ENCODE results near the gene PFKFB2.

The PFKFB2 gene

DNA sequence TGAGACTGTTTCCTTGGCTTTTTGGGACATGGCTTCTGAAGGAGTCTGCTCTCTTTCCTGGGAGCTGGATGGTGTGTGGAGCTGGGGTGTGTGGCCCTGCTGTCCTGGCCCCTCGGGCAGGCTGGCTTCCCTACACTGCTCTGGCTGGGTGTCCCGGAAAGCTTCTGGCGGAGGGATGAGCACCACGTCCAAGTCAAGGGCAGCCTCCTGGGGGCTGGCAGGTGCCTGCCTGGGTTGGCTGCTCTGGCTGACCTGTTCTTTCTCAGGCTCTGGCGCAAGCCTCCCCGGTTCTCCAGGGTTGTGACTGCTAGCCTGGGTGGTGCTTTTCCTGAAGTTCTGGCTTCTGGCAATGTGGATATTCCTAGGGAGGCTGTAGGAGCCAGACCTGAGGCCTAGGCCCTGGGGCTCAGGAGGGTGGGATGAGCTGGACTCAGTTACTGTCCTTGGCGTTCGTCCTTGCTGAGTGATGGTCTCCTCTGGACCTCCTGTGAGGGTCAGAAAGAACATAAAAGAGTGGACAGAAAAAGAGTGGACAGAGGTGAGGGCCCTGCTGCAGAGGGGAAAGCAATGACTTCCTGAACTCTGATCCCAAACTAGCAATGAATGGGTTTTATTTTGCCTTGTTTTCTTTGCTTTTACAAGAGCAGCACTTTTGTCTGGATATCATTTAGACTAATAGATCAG lies 29.9 kb upstream of the PFKFB2 start:
- DNase-seq: no peak

DNA sequence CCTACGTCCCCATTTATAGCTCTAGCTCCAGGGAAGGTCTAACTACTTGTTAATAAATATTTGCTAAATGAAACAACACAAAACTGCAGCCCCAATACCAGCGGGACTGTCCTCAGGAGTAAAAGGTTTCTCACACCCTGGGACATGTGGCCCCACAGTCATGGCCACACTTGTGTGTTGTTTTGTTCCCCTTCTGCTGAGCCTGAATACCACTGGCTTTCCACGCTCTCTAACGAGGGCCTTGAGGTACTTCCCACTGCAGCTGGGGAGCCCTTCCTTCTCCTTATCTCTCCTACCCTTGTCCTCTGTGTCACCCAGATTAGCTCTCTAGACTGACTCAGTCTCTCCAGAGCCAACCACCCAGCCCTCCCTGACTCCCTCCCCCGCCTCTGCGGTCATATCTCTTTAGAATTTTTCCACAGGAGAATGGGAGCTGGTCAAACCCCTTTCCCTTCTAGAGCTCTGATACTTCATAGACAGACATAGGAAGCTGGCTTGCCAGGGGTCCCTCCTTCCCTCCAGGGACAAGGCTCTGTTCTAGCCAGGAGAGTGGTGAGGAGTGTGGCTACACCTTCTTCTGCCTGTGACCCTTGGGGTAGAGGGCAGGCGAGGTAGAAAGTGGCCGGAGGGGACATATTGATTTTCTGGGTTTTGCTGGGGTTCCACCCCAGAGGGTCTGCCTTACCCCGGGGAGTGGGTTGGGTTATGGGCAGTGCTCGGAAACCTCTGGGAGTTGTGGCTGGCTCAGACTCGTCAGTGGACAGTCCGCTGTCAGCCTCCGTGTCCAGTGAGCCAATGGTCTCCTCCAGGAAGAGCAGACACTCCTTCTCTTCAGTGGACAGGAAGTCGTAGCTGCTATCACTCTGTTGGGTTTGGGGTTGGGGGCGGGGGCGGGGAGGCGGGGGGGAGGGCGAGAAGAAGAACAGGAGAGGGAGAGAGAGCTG lies 28.6 kb upstream of the PFKFB2 start:
- DNase-seq: no peak

DNA sequence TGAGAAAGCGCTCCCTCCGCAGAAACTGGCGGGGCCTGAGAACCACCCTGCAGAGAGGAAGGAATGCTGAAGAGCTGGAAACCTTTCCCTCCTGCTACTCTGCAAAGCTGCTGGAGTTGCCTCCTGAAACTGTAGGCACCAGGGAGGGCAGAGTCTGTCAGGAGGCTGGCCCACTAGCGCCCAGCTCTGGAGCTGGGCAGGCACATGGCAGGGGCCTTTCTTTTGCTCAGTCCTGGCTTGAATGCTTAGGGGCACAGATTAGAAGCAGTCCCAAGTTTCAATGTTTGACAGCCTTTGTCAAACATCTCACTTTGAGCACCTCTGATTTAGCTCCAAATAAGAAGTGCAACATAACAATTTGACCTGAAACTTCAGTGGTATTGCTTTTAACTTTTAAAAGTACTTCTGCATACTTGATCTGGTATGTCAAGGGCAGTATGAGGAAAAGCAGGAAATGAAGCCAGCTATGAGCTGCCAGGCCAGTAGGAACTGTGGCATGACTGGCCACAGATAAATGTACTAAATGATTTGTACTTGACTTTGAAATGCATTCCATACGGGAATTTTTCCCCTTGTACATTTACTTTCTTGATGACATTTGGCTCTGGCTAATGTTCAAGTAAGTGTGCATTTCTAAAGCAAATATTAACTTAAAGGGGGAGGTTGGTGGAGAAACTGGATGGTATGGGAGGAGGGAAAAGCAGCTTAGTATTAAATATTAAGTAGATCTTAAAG lies 27.8 kb upstream of the PFKFB2 start:
- DNase-seq: no peak

DNA sequence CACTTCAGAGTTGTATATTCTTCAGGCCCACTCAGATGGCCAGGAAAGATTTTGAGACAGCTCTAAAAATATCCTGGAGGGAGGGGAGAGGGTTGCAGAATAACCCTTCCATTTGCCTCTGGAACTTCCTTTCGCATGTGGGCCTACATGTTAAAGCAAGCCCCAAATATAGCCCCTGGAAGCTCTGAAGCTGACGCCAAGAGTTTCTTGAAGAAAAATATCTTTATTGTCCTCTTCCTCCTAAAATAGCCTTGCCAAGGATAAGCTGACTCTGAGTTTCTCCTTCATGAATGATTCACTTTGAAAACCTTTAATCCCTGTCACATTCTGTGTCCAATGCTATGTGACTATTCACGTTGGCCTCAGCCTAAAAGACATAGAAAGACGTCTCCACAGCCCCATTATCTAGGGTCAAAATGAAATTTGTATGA lies 27.0 kb upstream of the PFKFB2 start:
- no peak for DNase-seq

DNA sequence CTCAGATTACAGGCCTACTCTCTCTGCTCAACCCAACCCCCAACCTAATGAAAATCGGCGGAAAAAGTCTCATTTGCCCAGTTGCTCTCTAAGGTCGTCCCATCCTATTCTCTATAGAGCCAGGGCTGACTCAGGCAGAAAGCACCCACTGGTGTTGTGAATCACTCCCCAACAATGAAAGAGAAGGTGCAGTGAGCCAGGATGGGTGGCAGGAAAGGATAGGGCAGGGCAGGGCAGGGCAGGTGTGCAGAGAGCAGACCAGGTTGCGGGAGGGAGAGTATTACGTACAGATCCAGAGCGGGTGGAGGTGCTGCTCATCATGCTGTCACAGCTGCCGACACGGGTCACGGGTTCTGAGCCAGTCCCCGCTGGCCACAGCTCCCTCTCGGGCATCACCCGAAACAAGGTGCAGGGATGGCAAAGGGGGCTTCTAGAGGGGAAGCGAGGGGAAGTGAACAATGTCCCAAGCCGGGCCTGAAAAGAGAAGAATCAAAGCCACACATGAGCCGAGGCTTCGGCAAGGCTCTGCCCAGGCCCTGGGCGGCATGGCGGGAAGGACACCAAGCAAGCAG lies 25.8 kb upstream of the PFKFB2 start:
- no peak for DNase-seq

DNA sequence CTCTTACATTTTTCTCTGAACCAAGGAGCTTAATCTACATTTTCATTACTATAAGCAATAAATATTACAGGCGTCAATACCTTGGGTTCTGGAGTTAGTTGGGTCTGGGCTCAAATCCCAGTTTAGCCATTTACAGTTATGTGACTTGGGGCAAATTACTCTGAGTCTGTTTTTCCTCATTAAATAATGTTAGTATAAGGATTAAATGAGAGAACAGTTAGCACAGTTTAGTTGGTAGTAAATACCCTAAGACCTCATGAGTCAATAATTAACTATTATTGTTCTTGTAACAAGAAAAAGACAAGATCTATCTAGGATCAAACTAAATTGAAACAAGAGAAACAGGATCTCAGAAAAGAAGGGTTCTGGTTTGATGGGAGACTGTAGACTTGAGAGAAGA lies 25.2 kb upstream of the PFKFB2 start:
- DNase-seq: no peak

DNA sequence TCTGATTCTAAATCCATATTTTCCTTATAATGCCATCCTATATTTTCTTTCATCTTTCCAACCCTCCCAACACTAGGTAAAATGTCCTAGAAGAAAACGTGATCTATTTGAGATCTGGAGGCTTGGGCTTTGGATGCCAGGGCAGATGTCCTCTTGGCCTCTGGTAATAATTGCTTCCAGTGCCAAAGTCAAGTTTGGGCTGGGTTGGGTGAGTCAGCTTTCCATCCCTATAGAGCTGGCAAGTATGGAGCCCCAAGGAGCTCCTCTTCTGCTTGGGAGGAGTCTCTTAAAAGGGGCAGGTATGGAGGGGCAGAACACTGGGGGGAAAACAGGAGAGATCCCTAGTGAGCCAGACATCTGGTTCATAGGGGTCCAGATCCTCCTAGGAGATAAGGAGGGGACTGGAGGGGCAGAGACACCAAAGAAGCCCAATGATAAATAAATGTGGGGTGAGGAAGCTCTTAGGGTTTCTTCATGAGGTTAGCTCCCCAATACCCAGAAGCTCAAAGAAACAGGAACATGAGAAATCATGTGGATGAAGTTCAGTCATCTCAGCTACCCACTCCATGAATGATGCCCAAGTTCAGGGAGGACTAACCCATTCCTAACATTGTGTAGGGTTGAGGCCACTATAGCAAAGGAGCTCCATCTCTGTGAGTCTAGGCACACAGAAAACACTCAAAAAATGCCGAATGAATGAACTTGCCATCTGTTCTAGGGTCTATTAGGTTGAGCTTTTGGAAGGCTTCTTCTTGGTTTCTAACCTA lies 24.0 kb upstream of the PFKFB2 start:
- DNase-seq: no peak

DNA sequence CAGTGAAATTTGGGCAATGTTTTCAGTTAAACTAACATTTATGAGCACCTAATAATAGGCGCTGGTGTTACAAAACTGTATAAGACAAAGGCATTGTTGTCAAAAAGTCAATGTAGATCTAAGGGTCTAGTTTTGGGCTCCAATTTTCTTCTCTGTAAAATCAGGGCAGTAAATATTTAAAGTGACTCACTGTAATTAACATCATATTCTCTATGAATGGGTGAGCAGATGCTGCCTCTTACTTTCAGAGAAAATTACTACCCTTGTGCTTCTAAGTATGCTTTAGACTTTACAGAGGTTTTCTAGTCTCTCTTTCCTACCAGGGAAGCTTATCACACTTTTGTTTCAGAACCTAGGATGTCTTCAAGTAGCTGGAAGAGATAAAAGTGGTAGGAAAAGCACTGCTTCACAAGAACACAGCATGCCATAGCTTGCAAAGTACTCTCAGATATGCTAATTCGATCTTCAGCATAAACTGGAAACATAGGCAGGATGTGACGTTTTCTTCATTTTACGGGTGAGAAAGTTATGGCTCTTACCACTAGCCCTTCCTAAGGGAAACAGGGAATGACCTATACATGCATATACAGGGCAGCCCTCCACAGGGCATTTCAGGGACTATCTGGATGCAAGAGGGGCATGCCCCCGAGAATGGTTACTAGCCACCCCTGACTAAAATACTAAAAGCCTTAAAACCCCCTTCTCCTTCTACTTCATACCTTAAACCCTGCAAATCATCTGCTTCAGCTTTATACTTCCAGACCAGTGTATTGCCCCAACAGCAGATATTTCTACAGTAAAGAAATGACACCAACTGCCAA lies 23.2 kb upstream of the PFKFB2 start:
- no peak for DNase-seq

DNA sequence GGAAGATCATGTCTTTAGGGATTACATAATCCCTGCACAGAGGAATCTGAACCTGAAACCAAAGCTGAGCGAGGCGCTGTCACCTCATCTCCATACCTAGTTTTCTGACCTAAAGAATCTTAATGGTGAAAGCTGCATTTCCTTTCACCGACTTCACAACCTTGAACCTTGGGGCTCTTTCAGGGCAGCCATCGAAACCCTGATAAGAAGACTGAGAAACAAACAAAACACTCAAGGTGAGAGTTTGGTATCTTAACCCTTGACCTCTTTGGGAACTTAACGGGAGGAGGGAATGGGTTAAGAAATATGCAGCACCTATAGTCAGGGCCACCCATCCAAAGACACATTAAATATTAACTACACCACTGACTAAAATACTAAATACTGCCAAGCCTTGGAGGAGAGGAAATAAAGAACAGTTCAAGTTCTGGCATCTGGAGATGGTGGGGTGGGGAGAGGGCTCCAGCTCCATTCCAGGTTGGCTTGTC lies 22.5 kb upstream of the PFKFB2 start:
- DNase-seq: no peak

DNA sequence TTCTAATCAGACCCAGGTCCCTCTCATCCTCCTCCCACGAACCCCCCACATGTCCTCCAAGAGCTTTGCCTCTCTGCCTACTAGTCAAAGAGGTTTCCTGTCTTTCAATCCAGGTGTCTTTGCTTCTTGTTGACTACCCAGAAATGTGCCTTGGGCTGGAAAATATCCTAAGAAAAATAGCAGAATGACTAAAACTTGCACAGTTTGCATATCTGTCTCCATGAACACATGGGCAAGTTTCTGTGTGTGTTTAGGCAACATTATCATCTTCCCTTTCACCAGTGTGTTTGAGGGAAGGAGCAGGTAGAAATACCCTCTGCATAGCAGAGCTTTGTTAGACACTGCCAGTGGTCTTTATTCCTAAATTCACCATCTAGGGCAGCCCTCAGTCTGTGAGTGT lies 22.1 kb upstream of the PFKFB2 start:
- no peak for DNase-seq

DNA sequence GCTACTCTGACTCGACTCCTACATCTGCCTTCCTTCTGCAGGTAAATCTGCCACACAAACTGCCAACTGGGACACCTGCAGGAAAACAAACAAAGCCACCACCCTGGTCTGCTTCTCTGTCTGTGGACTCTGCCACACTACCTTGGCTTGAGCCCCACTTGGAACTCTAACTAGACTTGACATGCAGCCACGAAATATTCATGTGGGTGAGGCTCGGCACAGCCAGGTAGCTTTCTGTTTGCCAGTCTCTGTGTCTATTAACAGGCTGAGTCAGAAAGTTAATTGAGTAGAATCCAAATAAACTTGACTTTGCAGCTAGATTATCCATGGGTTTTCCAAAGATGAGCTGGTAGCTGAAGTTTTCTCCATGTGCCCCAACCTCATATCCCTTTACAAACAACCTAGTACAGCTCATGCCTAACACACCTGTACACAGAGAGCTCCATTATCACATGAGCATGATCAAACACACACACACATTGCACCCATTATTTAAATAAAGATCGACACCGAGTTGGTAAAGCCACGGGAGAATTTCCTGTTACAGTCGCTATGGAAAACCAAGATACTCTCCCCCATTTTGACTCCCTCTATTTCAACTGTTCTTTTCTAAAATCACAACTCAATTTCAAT lies 21.3 kb upstream of the PFKFB2 start:
- no peak for DNase-seq

DNA sequence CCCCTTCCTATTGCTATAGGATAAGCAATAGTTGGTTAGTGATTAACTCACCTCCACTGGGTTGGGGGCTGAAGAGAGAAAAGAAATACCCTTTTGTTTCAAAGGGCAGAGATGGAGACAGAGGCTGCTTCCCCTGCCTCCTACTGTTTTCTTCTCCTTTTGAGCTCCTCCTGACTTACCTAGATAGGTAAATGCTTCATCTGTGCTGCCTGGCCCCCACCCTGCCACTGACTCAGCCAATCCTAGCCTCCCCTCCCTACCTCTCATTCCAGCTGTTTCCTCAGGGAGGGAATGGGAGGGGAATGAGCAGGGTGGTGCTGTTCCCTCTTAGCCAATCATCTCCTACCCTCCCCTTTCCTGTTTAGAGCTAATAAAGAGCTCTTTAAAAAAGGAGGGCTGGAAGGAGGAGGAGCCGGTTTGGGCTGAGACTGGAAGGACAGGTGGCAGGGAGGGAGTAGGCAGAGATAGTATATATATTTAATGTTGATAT lies 20.5 kb upstream of the PFKFB2 start, which contains the start of gene C1orf116:
TSS of gene C1orf116 (minus strand) at position 229 of the 490 bp plus-strand sequence. CDS start 5,158 bp downstream, outside the sequence.
- DNase-seq: no peak

DNA sequence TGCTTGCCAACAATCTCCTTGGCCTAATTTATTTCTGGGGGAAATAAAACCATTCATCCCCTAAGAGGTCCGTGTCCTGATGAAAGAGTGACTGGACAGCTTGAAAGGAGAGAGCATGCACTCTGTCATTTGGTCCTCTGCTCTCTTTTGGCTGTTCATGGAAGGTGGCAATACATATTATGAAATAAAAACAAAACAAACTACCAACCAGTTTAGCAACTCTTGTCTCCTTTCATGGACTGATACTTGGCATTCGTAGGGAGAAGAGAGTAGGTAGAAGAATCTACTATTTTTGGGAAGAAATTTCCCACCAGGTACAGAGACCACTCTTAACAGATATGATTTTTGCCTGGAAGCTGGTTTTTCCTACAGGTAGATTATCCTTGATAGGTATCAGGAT lies 19.8 kb upstream of the PFKFB2 start:
- no peak for DNase-seq

DNA sequence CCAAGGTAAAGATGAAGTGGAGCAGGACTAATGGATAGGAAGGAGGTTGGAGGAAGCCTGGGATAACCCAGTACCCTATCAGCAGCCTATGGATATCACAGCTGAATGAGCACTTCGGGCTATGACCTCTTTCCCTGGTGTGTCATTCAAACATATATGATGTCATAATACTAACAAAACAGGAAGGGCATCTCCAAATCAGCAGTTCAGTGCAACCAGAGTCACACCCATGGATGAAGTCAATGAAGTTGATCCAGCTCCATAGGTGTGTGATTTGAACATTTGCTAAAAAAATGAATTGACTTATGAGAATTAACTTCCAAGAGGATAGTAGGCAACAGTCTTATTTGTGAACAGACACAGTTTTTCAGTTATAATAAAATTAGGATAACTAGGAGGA lies 18.9 kb upstream of the PFKFB2 start:
- DNase-seq: no peak

DNA sequence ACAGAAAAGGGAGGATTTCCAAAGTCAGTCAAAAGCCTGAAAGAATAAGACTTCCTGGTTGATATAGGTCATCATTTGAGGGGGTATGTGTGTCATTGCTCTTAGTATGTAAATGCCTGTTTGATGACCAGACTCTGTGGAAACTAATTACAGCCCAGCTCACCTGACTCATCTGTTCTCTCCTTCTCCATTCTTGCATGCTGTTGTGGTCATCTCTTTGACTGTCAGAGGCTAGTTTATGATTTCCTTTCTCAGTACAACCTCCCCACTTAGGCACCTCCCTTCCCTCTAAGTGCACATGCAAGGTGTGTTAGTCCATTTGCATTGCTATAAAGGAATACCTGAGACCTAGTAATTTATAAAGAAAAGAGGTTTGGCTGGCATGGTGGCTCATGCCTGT lies 18.1 kb upstream of the PFKFB2 start:
- DNase-seq: no peak

DNA sequence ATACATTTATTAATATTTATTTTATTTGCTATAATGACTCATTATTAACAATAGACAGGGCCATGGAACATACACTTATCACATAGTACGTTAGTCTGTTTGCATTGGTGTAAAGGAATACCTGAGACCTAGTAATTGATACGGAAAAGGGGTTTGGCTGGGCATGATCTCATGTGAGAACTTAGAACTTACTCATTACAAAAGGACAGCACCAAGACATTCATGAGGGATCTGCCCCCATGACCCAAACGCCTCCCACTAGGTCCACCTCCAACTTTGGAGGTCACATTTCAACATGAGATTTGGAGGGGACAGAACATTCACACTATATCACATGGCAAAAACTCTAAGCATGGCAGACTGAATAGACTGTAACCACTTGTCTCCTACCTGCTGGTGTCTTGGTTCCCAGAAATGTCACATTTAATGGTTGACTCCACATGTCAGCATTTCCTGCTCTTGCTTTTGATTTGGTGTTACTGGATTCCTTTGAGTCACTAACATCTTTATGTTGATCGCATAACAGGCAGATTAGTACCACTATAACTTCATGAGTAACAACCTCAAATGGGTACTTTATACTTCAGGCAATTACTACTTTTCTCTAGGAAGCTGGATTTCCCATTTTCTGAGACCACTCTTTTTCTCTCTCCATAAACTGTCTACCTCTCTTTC lies 17.1 kb upstream of the PFKFB2 start:
- no peak for DNase-seq

DNA sequence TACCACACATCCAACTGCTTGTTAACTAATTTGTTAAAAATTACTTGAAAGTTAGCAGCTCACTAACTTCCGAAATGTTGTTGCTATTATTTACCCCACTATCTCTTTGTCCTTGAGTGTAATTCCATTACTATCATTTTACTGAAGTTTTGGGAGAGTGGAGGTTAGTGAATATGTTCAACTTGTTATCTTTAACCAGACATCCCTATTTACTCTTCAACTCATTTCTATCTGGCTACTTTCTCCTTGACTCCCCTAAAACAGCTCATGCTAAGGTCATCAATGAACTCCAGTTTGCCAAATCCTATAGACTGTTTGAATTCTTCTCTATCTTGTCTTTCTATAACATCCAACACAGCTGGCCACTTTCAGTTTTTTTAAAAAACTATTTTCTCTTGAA lies 16.2 kb upstream of the PFKFB2 start:
- no peak for DNase-seq

DNA sequence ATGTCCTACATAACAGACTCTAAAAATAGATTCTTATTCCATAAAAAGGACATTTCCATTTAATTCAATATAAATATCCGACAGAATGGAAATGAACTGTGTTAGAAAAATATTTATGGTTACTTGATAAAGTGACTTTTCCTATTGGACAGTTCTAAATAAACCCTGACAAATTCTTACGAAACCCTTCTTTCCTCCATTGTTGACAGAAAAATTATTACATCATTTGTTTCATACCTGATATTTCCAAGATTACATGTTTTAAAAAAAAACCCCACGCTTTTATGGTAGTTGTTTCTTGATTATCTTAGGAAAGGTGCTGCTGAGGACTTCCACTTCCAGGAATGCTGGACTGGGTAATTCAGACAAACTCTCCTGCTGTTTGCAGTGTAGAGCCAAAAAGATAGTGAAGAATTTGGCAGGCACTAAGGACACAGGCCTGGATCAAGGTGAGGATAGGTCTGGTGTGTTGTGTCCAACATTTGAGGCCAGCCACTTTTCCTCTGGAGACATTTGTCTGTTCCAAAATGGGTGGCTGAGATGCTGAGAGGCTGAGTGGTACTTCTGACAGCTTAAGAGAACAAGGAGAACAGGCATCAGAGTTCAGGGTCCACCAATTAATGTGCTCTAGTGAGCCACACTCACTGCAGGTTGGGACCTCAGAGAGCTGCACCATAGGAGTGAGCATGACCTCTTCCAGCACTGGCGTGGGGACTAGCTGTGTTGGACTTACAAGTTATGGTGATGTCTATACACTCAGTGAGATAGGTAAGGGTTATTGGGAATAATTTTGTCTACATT lies 13.5 kb upstream of the PFKFB2 start:
- DNase-seq: no peak

DNA sequence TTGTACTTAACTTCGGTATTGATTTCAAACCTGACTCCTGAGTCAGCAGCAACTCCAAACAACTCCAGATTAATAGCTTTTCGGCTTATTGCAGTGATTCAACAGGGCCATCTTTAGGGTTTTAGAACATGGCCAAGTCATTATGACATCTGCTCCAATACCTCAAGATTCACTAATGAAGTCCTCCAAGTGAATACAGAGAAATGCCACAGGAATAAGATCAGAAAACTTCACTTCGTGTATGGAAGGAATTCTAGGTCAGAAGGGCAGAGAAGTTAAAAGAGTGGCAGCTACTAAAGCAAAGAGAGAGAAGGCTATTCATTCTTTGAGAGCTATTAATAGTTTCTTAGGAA lies 12.9 kb upstream of the PFKFB2 start:
- no peak for DNase-seq
